IMR-90 (cell line): ENCODE results near the gene GPR3. TPM values are rescaled to one million over a fixed set of nuclear protein-coding genes. Genes with fewer than 3 reads are reported as not detected.

Experiments
- ATAC-seq: fragments of 200-7000 bp; cut with Tn5 transposase; 2 replicates; pipeline ENCODE4 v1.9.1; 2020; ENCODE audit warnings: low read depth, mild to moderate bottlenecking, moderate library complexity
- BruUV-seq: library from RNA; stranded (reverse); fragments of 400-500 nt; replicated peaks from 2 replicates; lab custom pipeline; 2021; lab: Mats Ljungman, UMichigan
- CTCF ChIA-PET: fragments of 300-600 bp; formaldehyde crosslinking; extraction: SDS; loops from one replicate; lab custom pipeline; 2021; ENCODE audit warnings: antibody characterized with exemption; lab: Yijun Ruan, JAX
- POLR2A ChIA-PET: fragments of 300-600 bp; sonication (Branson Sonifier 250); formaldehyde crosslinking; loops from one replicate; lab custom pipeline; 2022; ENCODE audit warnings: antibody characterized with exemption; ENCODE audit not compliant: unreplicated experiment; lab: Charles Lee
- DNase-seq: peaks from one replicate; pipeline ENCODE4 v3.0.0; 2013
- H2AFZ ChIP-seq: replicated peaks from 2 replicates; pipeline ENCODE3; 2013; ENCODE audit warnings: low read length, mild to moderate bottlenecking; ENCODE audit not compliant: poor library complexity
- H2AK5ac ChIP-seq: 2 replicates; pipeline ENCODE4 v1.6.1; 2013; ENCODE audit warnings: low read depth, low read length, inconsistent platforms
- H2AK9ac ChIP-seq: replicated peaks from 2 replicates; pipeline ENCODE3; 2013; ENCODE audit warnings: mild to moderate bottlenecking, low read depth, low read length, moderate library complexity; ENCODE audit not compliant: poor library complexity
- H2BK120ac ChIP-seq: 2 replicates; pipeline ENCODE4 v1.6.1; 2013; ENCODE audit warnings: low read depth, low read length, inconsistent platforms
- H2BK15ac ChIP-seq: 3 replicates; pipeline ENCODE4 v1.6.1; 2013; ENCODE audit warnings: low read depth, low read length, inconsistent platforms
- H2BK20ac ChIP-seq: 2 replicates; pipeline ENCODE4 v1.6.1; 2013; ENCODE audit warnings: low read depth, mild to moderate bottlenecking, inconsistent platforms, low read length, moderate library complexity
- H2BK5ac ChIP-seq: 2 replicates; pipeline ENCODE4 v1.6.1; 2013; ENCODE audit warnings: mild to moderate bottlenecking, low read depth, low read length, inconsistent platforms; ENCODE audit not compliant: poor library complexity, severe bottlenecking
- H3K14ac ChIP-seq: replicated peaks from 2 replicates; pipeline ENCODE4 v1.6.1; 2013; ENCODE audit warnings: low read depth, low read length, inconsistent platforms
- H3K18ac ChIP-seq: 2 replicates; pipeline ENCODE4 v1.6.1; 2013; ENCODE audit warnings: low read depth, low read length, control low read depth
- H3K23ac ChIP-seq: 2 replicates; pipeline ENCODE4 v1.6.1; 2013; ENCODE audit warnings: low read depth, low read length, inconsistent platforms
- H3K27ac ChIP-seq: 2 replicates; pipeline ENCODE4 v1.5.1; 2013; ENCODE audit warnings: mild to moderate bottlenecking, control low read depth, low read length; ENCODE audit not compliant: insufficient read depth
- H3K27me3 ChIP-seq: 2 replicates; pipeline ENCODE4 v1.6.1; 2013; ENCODE audit warnings: low read length; ENCODE audit not compliant: control insufficient read depth, insufficient read depth
- H3K36me3 ChIP-seq: 2 replicates; pipeline ENCODE4 v1.6.1; 2013; ENCODE audit warnings: low read length, mixed read lengths; ENCODE audit not compliant: control insufficient read depth, insufficient read depth
- H3K4ac ChIP-seq: 2 replicates; pipeline ENCODE4 v1.6.1; 2013; ENCODE audit warnings: low read depth, low read length, inconsistent platforms
- H3K4me1 ChIP-seq: 2 replicates; pipeline ENCODE4 v1.6.1; 2013; ENCODE audit warnings: low read length, mixed read lengths; ENCODE audit not compliant: control insufficient read depth, insufficient read depth
- H3K4me2 ChIP-seq: 2 replicates; pipeline ENCODE4 v1.6.1; 2013; ENCODE audit warnings: low read depth, mild to moderate bottlenecking, control low read depth, low read length, moderate library complexity
- H3K4me3 ChIP-seq: 2 replicates; pipeline ENCODE4 v1.5.1; 2013; ENCODE audit warnings: low read depth, mild to moderate bottlenecking, control low read depth, low read length, moderate library complexity; ENCODE audit not compliant: insufficient read depth
- H3K56ac ChIP-seq: 2 replicates; pipeline ENCODE4 v1.6.1; 2013; ENCODE audit warnings: low read length, inconsistent platforms; ENCODE audit not compliant: insufficient read depth; ENCODE audit errors: extremely low read depth
- H3K79me1 ChIP-seq, 2 experiments: 2 replicates each; pipeline ENCODE4 v1.6.1; 2013; ENCODE audit warnings: low read length in 2 of 2, inconsistent platforms in 1 of 2, low read depth in 1 of 2
- H3K9ac ChIP-seq: 2 replicates; pipeline ENCODE4 v1.6.1; 2013; ENCODE audit warnings: low read depth, low read length, control low read depth
- H3K9me1 ChIP-seq: 2 replicates; pipeline ENCODE4 v1.6.1; 2013; ENCODE audit warnings: low read length, inconsistent platforms; ENCODE audit not compliant: insufficient read depth
- H3K9me3 ChIP-seq: 2 replicates; pipeline ENCODE4 v1.6.1; 2013; ENCODE audit warnings: low read length; ENCODE audit not compliant: control insufficient read depth, insufficient read depth
- H4K20me1 ChIP-seq: 2 replicates; pipeline ENCODE4 v1.6.1; 2013; ENCODE audit warnings: low read length, inconsistent platforms; ENCODE audit not compliant: insufficient read depth
- H4K5ac ChIP-seq: 2 replicates; pipeline ENCODE4 v1.6.1; 2013; ENCODE audit warnings: mild to moderate bottlenecking, low read depth, low read length, control low read depth
- H4K8ac ChIP-seq, 2 experiments: 2 replicates each; pipeline ENCODE4 v1.6.1; 2013; ENCODE audit warnings: low read depth in 2 of 2, low read length in 2 of 2, control low read depth in 1 of 2, inconsistent platforms in 1 of 2
- H4K91ac ChIP-seq: 2 replicates; pipeline ENCODE4 v1.6.1; 2013; ENCODE audit warnings: low read depth, low read length, inconsistent platforms; ENCODE audit not compliant: insufficient read depth
- MXI1 ChIP-seq: IDR thresholded peaks from 2 replicates; pipeline ENCODE4 v1.6.1; 2012; ENCODE audit warnings: low read depth, mild to moderate bottlenecking, low read length, moderate library complexity, borderline replicate concordance
- NFE2L2 ChIP-seq: fragments of 150-350 bp; IDR thresholded peaks from 2 replicates; pipeline ENCODE4 v1.6.1; 2016; ENCODE audit warnings: low read depth, mild to moderate bottlenecking, low read length
- RAD21 ChIP-seq: IDR thresholded peaks from 2 replicates; pipeline ENCODE4 v1.6.1; 2012; ENCODE audit warnings: low read length, improper control_type of control experiment
- SMC3 ChIP-seq: fragments of 150-350 bp; IDR thresholded peaks from 2 replicates; pipeline ENCODE4 v1.6.1; 2016; ENCODE audit warnings: low read depth, mild to moderate bottlenecking, antibody characterized with exemption, low read length, moderate library complexity
- WGBS, 2 experiments: methylation state at CpG; one replicate each; pipeline versions ENCODE4 v1.1.5 to v1.1.7; 2013; ENCODE audit warnings: missing lambda C conversion rate in 2 of 2; ENCODE audit not compliant: insufficient read length in 1 of 2; ENCODE audit errors: extremely low coverage in 2 of 2; 5-methylcytosine and 5-hydroxymethylcytosine counted together
- dilution Hi-C: fragments of 300-500 bp; cut with HindIII; formaldehyde crosslinking; loops from one replicate; pipeline ENCODE4 v1.14.3; 2018; ENCODE audit warnings: low sequenced_read_pairs; ENCODE audit not compliant: unreplicated experiment
- in situ Hi-C: fragments of 300-500 bp; cut with MboI; formaldehyde crosslinking; loops from 3 replicates; pipeline ENCODE4 v1.14.3; 2019; ENCODE audit warnings: low sequenced_read_pairs, inconsistent platforms, mixed read lengths
- intact Hi-C: fragments of 100-400 bp; cut with micrococcal nuclease; formaldehyde crosslinking; loops from 2 replicates; pipeline ENCODE4 v1.10.0; 2022
- polyA plus RNA-seq, 3 experiments: library from polyadenylated mRNA; depleted of rRNA; stranded (reverse); fragments of >200 nt; gene quantifications; 2 replicates each; pipeline ENCODE4 v1.2.3, GENCODE V29; 2012; ENCODE audit warnings: low replicate concordance in 1 of 3
- total RNA-seq: library from RNA; depleted of rRNA; stranded (reverse); fragments of >200 nt; gene quantifications from 2 replicates; pipeline ENCODE4 v1.2.3, GENCODE V29; 2012

Gene GPR3
- total and polyA plus RNA-seq, 2 of the 4 experiments (the other 2 are of a cell fraction) = 0.72 to 4.8 TPM

DNA sequence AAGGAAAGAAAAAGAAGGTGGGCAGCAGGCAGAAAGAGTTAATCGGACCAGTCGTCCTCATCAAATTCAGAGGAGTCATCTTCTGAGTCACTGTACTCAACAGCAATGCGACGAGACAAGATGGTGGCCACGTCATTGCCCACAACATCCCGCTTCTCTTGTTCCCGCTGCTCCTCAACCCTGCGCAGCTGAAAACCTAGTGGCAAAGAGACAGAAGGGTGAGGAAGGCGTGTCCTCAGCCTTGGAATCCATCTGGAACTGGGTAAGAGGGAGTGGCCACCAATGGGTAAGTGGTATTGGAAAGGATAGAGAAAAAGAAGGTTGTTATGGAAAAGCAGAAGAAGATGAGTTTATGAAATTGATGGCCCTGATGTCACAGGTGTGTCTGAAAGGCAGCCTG lies 15.7 kb downstream of the GPR3 start:
- Histone ChIP-seq H4K5ac (no peak overlapping the region), H3K18ac (no peak overlapping the region), H4K20me1 (no peaks in the 10 kb centered on the region; the same call in 1 of the 2 replicates), H4K91ac (no peak overlapping the region), H2AFZ (no peak overlapping the region), H3K4me3 (no peak overlapping the region), H3K4ac (no peak overlapping the region; the same call in 1 of the 2 replicates), H2BK5ac (no peak overlapping the region), H3K9me3 (no peaks in the 10 kb centered on the region), H2BK15ac (no peak overlapping the region), H3K23ac (no peak overlapping the region), H3K4me1 (peaks cover 14% of the 10 kb centered on the region), H2BK120ac (no peak overlapping the region), H3K4me2 (no peak overlapping the region), H3K27ac (no peak overlapping the region), H3K79me1 (peaks cover 20 to 21% of the 10 kb centered on the region in 2 experiments), H3K56ac (no peak overlapping the region), H2AK5ac (no peak overlapping the region), H2BK20ac (no peak overlapping the region), H4K8ac (no peak overlapping the region), H3K27me3 (no peaks in the 10 kb centered on the region), H3K36me3 (peaks cover 48% of the 10 kb centered on the region), H2AK9ac (no peak overlapping the region), H3K9me1 (no peaks in the 10 kb centered on the region), H3K14ac (no peak overlapping the region), H3K9ac (no peak overlapping the region)
- intact Hi-C loops = no loop called here
- TF ChIP-seq MXI1 = no peak
- no peak for TF ChIP-seq NFE2L2
- TF ChIP-seq RAD21 = no peak
- TF ChIP-seq SMC3 = no peak
- ChIA-PET POLR2A (no interaction called here), CTCF (interaction anchor here (0.6 kb wide), 1 partner anchor 63 kb away, joined by 4 read pairs; no protein-coding TSS in a partner anchor)
- ATAC-seq = no peak
- WGBS, 2 experiments = 88% methylated on average over 3 of the region's 9 CpGs; no CpG with 5 or more reads in 1 of the 2 experiments
- DNase-seq = no peak
- dilution Hi-C loops = no loop called here
- in situ Hi-C loops = no loop called here
- no TSS peak for BruUV-seq
